Measurements from ENCODE around the gene NCKIPSD. TPM values are rescaled to one million over a fixed set of nuclear protein-coding genes. Genes with fewer than 3 reads are reported as not detected.

Gene NCKIPSD
- total RNA-seq, 1 donor from 2014 or later, result 33.5 TPM

GRCh38 chr3:48628277-48629017 is 57.3 kb downstream of the NCKIPSD start:
- Mint-ChIP-seq H3K4me3 (no peak overlapping the region), H3K9me3 (no peaks in the 10 kb centered on the region), H3K27ac (no peak overlapping the region), H3K4me1 (no peaks in the 10 kb centered on the region), H3K36me3 (peaks cover 21% of the 10 kb centered on the region), H3K27me3 (ENCODE audit: low read depth) (no peaks in the 10 kb centered on the region)
- DNase-seq (ENCODE audit: low spot score in 2 of 2, unreplicated experiment in 2 of 2), result no peak
- no peak for TF ChIP-seq CTCF (IDR thresholded peaks at IDR 0.05; ENCODE audit: unreplicated experiment)

GRCh38 chr3:48625600-48625999 is 60.1 kb downstream of the NCKIPSD start:
- H3K27me3 Mint-ChIP-seq (ENCODE audit: low read depth), result no peaks in the 10 kb centered on the region
- peaks cover 14% of the 10 kb centered on the region for H3K36me3 Mint-ChIP-seq
- H3K4me1 Mint-ChIP-seq, result no peaks in the 10 kb centered on the region
- TF ChIP-seq CTCF (IDR thresholded peaks at IDR 0.05; ENCODE audit: unreplicated experiment), result no peak
- DNase-seq (ENCODE audit: low spot score in 2 of 2, unreplicated experiment in 2 of 2), result no peak
- H3K9me3 Mint-ChIP-seq, result no peaks in the 10 kb centered on the region
- no peak overlapping the region for H3K27ac Mint-ChIP-seq
- H3K4me3 Mint-ChIP-seq, result no peak overlapping the region

GRCh38 chr3:48624767-48625166 is 60.9 kb downstream of the NCKIPSD start:
- H3K4me3 Mint-ChIP-seq, result no peak overlapping the region
- no peak for TF ChIP-seq CTCF (IDR thresholded peaks at IDR 0.05; ENCODE audit: unreplicated experiment)
- peaks cover 12% of the 10 kb centered on the region for H3K36me3 Mint-ChIP-seq
- no peak for DNase-seq (ENCODE audit: low spot score in 2 of 2, unreplicated experiment in 2 of 2)
- no peak overlapping the region for H3K27ac Mint-ChIP-seq
- H3K9me3 Mint-ChIP-seq, result no peaks in the 10 kb centered on the region
- no peaks in the 10 kb centered on the region for H3K27me3 Mint-ChIP-seq (ENCODE audit: low read depth)
- H3K4me1 Mint-ChIP-seq, result no peaks in the 10 kb centered on the region

GRCh38 chr3:48623851-48624547 is 61.7 kb downstream of the NCKIPSD start:
- Mint-ChIP-seq H3K9me3 (no peaks in the 10 kb centered on the region), H3K36me3 (peaks cover 13% of the 10 kb centered on the region), H3K27ac (no peak overlapping the region)

More at GRCh38 chr3:48623851-48624547, 61.7 kb downstream of the NCKIPSD start:
- Mint-ChIP-seq H3K4me3 (no peak overlapping the region), H3K4me1 (no peaks in the 10 kb centered on the region), H3K27me3 (ENCODE audit: low read depth) (no peaks in the 10 kb centered on the region)
- no peak for DNase-seq (ENCODE audit: low spot score in 2 of 2, unreplicated experiment in 2 of 2)
- TF ChIP-seq CTCF (IDR thresholded peaks at IDR 0.05; ENCODE audit: unreplicated experiment), result no peak

Small RNA genes lying within 50 kb of the gene (microRNA-seq; reads per million reads assigned to microRNA genes)
- gene MIR4793, result not detected

Other genes starting within 250 kb of the NCKIPSD start
- 10.7 to 12.3 TPM (median 11.5 TPM) in 3 replicates for gene CCDC51, start 245.8 kb downstream of the NCKIPSD start, total RNA-seq
- gene TMA7, start 245.7 kb downstream of the NCKIPSD start, total RNA-seq, result 183 to 192 TPM (median 186 TPM) in 3 replicates
- gene ATRIP, start 239.2 kb downstream of the NCKIPSD start, total RNA-seq, result 11.6 to 12.0 TPM (median 11.6 TPM) in 3 replicates
- 154 to 167 TPM (median 156 TPM) in 3 replicates for gene SHISA5, start 181.7 kb downstream of the NCKIPSD start, total RNA-seq
- 18.2 to 22.3 TPM (median 19.4 TPM) in 3 replicates for gene PFKFB4, start 129.1 kb downstream of the NCKIPSD start, total RNA-seq
- gene UCN2, start 122.1 kb downstream of the NCKIPSD start, total RNA-seq, result 0.22 to 0.60 TPM (median 0.57 TPM) in 3 replicates
- gene COL7A1, start 90.6 kb downstream of the NCKIPSD start, total RNA-seq, result 14.1 to 19.2 TPM (median 15.0 TPM) in 3 replicates
- 161 to 171 TPM (median 164 TPM) in 3 replicates for gene UQCRC1, start 76.3 kb downstream of the NCKIPSD start, total RNA-seq
- 0.84 TPM in 1 of 3 replicates, not detected in the others for gene TMEM89, start 64.1 kb downstream of the NCKIPSD start, total RNA-seq
- gene SLC26A6, start 50.5 kb downstream of the NCKIPSD start, total RNA-seq, result 18.0 to 22.7 TPM (median 21.6 TPM) in 3 replicates
- 5.0 to 5.6 TPM (median 5.2 TPM) in 3 replicates for gene CELSR3, start 23.0 kb downstream of the NCKIPSD start, total RNA-seq
- gene IP6K2, start 31.3 kb upstream of the NCKIPSD start, total RNA-seq, result 207 to 212 TPM (median 209 TPM) in 3 replicates
- 34.1 to 37.5 TPM (median 35.4 TPM) in 3 replicates for gene PRKAR2A, start 162.0 kb upstream of the NCKIPSD start, total RNA-seq
- 9.7 to 10.7 TPM (median 10.5 TPM) in 3 replicates for gene SLC25A20, start 213.0 kb upstream of the NCKIPSD start, total RNA-seq
- gene ARIH2, start 232.9 kb upstream of the NCKIPSD start, total RNA-seq, result 87.0 to 102 TPM (median 100 TPM) in 3 replicates